ENCODE data around the gene TMUB2. TPM values are rescaled to one million over a fixed set of nuclear protein-coding genes. Genes with fewer than 3 reads are reported as not detected.
A peak's percentile ranks its signal among the peaks of the same experiment; 100 is the strongest.

The TMUB2 gene
- total and polyA plus RNA-seq, 9 of the 15 experiments (the other 6 are each of a cell fraction or from before 2014, with no cell fraction given): 4.1 to 29.8 (median 16.3) TPM

GRCh38 chr17:44159519-44160210, 27.1 kb upstream of the TMUB2 start (continued):
- TF ChIP-seq ZNF592 (IDR thresholded peaks at IDR 0.05) (peak; percentile 78; the same call in 1 of the 2 replicates), UBTF (IDR thresholded peaks at IDR 0.05; ENCODE audit: borderline replicate concordance in 1 of 2, low read depth in 2 of 2, low read length in 2 of 2) (no peak), ARID3B (CRISPR knock-in tag; IDR thresholded peaks at IDR 0.05; ENCODE audit: borderline replicate concordance) (no peak), NRF1 (conservative IDR thresholded peaks at IDR 0.05 in 1 of 2, IDR thresholded peaks at IDR 0.05 in 1 of 2) (peak; percentile 38 to 39; a peak in 2 of 4 replicates), CBFA2T3 (IDR thresholded peaks at IDR 0.05) (peak; percentile 85), GATAD2A (IDR thresholded peaks at IDR 0.05) (0 out of 2 replicates have a peak, but pooled peaks have one; percentile 34), THAP12 (CRISPR knock-in tag; IDR thresholded peaks at IDR 0.05) (0 out of 2 replicates have a peak, but pooled peaks have one; percentile 36), DPF2 (IDR thresholded peaks at IDR 0.05) (peak; percentile 91), TBP (optimal IDR thresholded peaks at IDR 0.05; ENCODE audit: low read depth, low read length) (peak; percentile 25), ZNF3 (CRISPR knock-in tag; IDR thresholded peaks at IDR 0.05) (no peak), NEUROD1 (IDR thresholded peaks at IDR 0.05; ENCODE audit: borderline replicate concordance, low read depth, low read length, partially characterized antibody) (peak; percentile 15), BHLHE40 (IDR thresholded peaks at IDR 0.05; ENCODE audit: low read length) (peak; percentile 98), CEBPG (CRISPR knock-in tag; IDR thresholded peaks at IDR 0.05) (peak; percentile 79), CEBPG (tag; conservative IDR thresholded peaks at IDR 0.05 in 1 of 2, IDR thresholded peaks at IDR 0.05 in 1 of 2) (no peak)

Measured in K562 (cell line).